Upper lobe of left lung (tissue), 4 donors: ENCODE data around the gene CTSH.

ENCODE experiments used
- CTCF ChIP-seq, 6 experiments: fragments of 450-650 bp in 4 of 6; fragments of 200-600 bp in 2 of 6; sonication (generic) in 2 of 6; IDR thresholded peaks; one replicate each; pipeline ENCODE4 v1.5.1; 2016 to 2019; ENCODE audit warnings: antibody characterized with exemption in 6 of 6
- EP300 ChIP-seq, 4 donors: sonication (generic); formaldehyde crosslinking; IDR thresholded peaks; one replicate each; pipeline ENCODE4 v1.5.1; 2017; ENCODE audit warnings: antibody characterized with exemption in 4 of 4, control low read depth in 2 of 4
- POLR2A ChIP-seq, 4 donors: fragments of 450-650 bp; IDR thresholded peaks; one replicate each; pipeline ENCODE4 v1.5.1; 2016 to 2017; ENCODE audit warnings: antibody characterized with exemption in 4 of 4, mild to moderate bottlenecking in 2 of 4

GRCh38 chr15:78983146-78983918 is 38.5 kb upstream of the CTSH start:
- TF ChIP-seq CTCF (IDR thresholded peaks at IDR 0.05) = no peak
- no peak for TF ChIP-seq POLR2A (IDR thresholded peaks at IDR 0.05)
- no peak for TF ChIP-seq EP300 (IDR thresholded peaks at IDR 0.05)
